Esophagus squamous epithelium (tissue), 5 donors: ENCODE data around the gene SOX6. TPM values are rescaled to one million over a fixed set of nuclear protein-coding genes. Genes with fewer than 3 reads are reported as not detected.

ENCODE experiments used
- DNase-seq: peaks from one replicate; lab custom pipeline; 2025; lab: John Stamatoyannopoulos, UW
- H3K27ac ChIP-seq, 4 donors: fragments of 200-600 bp; sonication (generic); one replicate each; pipeline ENCODE4 v1.5.1; 2016 to 2019; ENCODE audit warnings: mild to moderate bottlenecking in 1 of 4
- H3K27me3 ChIP-seq, 4 donors: fragments of 200-600 bp; sonication (generic); 1 replicate in 3 of 4; 2 replicates in 1 of 4; pipeline versions ENCODE4 v1.5.1 to v1.6.0; 2017 to 2021; ENCODE audit warnings: antibody characterized with exemption in 1 of 4
- H3K36me3 ChIP-seq, 3 donors: fragments of 200-600 bp; sonication (generic); one replicate each; pipeline ENCODE4 v1.5.1; 2016 to 2019
- H3K4me1 ChIP-seq, 3 donors: fragments of 200-600 bp; sonication (generic); one replicate each; pipeline ENCODE4 v1.5.1; 2017 to 2019
- H3K4me3 ChIP-seq, 4 donors: fragments of 200-600 bp; sonication (generic); 1 replicate in 3 of 4; 2 replicates in 1 of 4; pipeline ENCODE4 v1.5.1; 2016 to 2019; ENCODE audit warnings: mild to moderate bottlenecking in 2 of 4, moderate library complexity in 1 of 4
- H3K9me3 ChIP-seq, 3 donors: fragments of 200-600 bp; sonication (generic); one replicate each; pipeline ENCODE4 v1.5.1; 2016 to 2019
- CTCF ChIP-seq, 6 experiments: fragments of 450-650 bp in 4 of 6; fragments of 200-600 bp in 2 of 6; sonication (generic) in 2 of 6; IDR thresholded peaks; one replicate each; pipeline ENCODE4 v1.5.1; 2016 to 2019; ENCODE audit warnings: antibody characterized with exemption in 6 of 6, mild to moderate bottlenecking in 4 of 6, moderate library complexity in 4 of 6
- POLR2A ChIP-seq, 4 donors: fragments of 450-650 bp; IDR thresholded peaks; one replicate each; pipeline ENCODE4 v1.6.1; 2017; ENCODE audit warnings: antibody characterized with exemption in 4 of 4, mild to moderate bottlenecking in 4 of 4, moderate library complexity in 3 of 4
- WGBS, 2 donors: methylation state at CpG; one replicate each; pipeline ENCODE4 v1.1.5; 2018; 5-methylcytosine and 5-hydroxymethylcytosine counted together
- intact Hi-C: fragments of 100-400 bp; cut with DNase I; formaldehyde crosslinking; loops from one replicate; pipeline ENCODE4 v1.15.0; 2022
- total RNA-seq, 4 donors: library from RNA; depleted of rRNA; stranded (reverse); fragments of >200 nt; gene quantifications; one replicate each; pipeline ENCODE4 v1.1.0, GENCODE V29; 2016
- donor health status: DM: yes; HTN: yes; CAD: no.

The SOX6 gene
- total RNA-seq, 4 donors from 2014 or later: 7.8 to 16.0 (median 10.6) TPM

- Histone ChIP-seq H3K4me3 (no peak overlapping the region), H3K27ac (no peak overlapping the region), H3K9me3 (no peaks in the 10 kb centered on the region), H3K36me3 (no peaks in the 10 kb centered on the region), H3K4me1 (peaks cover 0 to 28% (median 0%) of the 10 kb centered on the region in 3 donors), H3K27me3 (no peaks in the 10 kb centered on the region)
- no peak for TF ChIP-seq CTCF (IDR thresholded peaks at IDR 0.05)
- no peak for TF ChIP-seq POLR2A (IDR thresholded peaks at IDR 0.05)
- intact Hi-C loops: no loop called here
- WGBS, 2 donors: 49 to 58% methylated on average over 2 of the region's 2 CpGs
- no peak for DNase-seq
Observed at GRCh38 chr11:16357775-16358174, 1.4 kb upstream of the SOX6 start.

DNA sequence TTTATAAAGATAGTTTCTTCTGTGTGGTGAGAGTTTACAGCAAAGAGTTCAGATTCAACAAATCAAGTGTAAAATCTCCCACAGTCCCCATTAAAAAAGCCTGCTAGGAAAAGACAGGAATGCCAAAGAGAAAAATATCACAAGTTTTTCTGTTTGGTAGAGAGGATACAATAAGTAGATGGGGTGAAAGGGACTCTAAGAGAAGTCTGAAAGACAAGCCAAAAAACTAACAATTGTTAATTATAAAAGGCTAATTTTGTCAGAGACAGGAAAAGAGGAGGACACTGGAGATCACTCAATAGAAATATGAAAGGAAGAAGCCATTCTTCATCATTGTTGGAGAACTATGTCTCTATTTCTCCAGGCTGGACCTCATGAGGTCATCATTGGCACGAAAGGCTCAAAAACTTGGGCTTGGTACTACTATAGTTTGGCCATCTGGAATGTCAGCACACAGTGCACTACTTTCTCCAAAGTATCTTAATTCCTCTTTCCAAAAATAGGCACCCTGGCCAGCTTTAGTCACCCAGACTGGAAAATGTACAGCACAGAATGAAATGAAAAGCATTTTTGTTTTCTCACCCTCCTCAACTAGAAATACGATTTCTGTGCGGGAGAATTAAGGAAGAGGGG lies 531 bp upstream of the SOX6 start:
- intact Hi-C loops: no loop called here
- H3K9me3 ChIP-seq: no peaks in the 10 kb centered on the region
- no peak overlapping the region for H3K4me3 ChIP-seq
- H3K36me3 ChIP-seq: no peaks in the 10 kb centered on the region
- TF ChIP-seq CTCF (IDR thresholded peaks at IDR 0.05): no peak
- no peak for TF ChIP-seq POLR2A (IDR thresholded peaks at IDR 0.05)
- peaks cover 0 to 28% (median 0%) of the 10 kb centered on the region in 3 donors for H3K4me1 ChIP-seq
- no peak overlapping the region for H3K27ac ChIP-seq
- WGBS, 2 donors: 55 to 73% methylated on average over 3 of the region's 3 CpGs
- no peak for DNase-seq
- H3K27me3 ChIP-seq: no peaks in the 10 kb centered on the region

DNA sequence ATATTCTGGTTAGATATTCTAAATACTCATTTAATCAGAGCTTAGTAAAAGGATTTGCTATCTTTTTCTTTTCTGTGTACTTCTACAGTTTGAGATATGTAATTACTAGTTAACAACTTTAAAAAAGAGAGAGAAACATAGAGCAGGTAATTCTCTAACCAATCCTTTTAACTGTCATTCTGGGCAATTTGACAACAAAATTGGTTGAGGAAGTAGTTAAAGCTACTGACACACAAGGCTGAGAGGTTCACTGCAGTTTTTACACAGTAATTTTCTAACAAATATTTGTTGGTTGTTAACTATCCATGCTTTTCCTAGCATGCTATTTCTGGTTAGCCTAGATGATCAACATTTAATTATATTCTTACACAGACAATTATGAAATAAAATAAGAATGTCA lies 3.6 kb downstream of the SOX6 start:
- intact Hi-C loops: no loop called here
- Histone ChIP-seq H3K36me3 (no peaks in the 10 kb centered on the region), H3K27ac (no peak overlapping the region), H3K4me1 (peaks cover 0 to 32% (median 0%) of the 10 kb centered on the region in 3 donors), H3K27me3 (no peaks in the 10 kb centered on the region), H3K9me3 (no peaks in the 10 kb centered on the region), H3K4me3 (no peak overlapping the region)
- TF ChIP-seq CTCF (IDR thresholded peaks at IDR 0.05) (no peak), POLR2A (IDR thresholded peaks at IDR 0.05) (no peak)
- no peak for DNase-seq

- TF ChIP-seq POLR2A (IDR thresholded peaks at IDR 0.05): no peak
- TF ChIP-seq CTCF (IDR thresholded peaks at IDR 0.05): no peak
- intact Hi-C loops: no loop called here
Observed at GRCh38 chr11:16350125-16350524, 6.2 kb downstream of the SOX6 start.

DNA sequence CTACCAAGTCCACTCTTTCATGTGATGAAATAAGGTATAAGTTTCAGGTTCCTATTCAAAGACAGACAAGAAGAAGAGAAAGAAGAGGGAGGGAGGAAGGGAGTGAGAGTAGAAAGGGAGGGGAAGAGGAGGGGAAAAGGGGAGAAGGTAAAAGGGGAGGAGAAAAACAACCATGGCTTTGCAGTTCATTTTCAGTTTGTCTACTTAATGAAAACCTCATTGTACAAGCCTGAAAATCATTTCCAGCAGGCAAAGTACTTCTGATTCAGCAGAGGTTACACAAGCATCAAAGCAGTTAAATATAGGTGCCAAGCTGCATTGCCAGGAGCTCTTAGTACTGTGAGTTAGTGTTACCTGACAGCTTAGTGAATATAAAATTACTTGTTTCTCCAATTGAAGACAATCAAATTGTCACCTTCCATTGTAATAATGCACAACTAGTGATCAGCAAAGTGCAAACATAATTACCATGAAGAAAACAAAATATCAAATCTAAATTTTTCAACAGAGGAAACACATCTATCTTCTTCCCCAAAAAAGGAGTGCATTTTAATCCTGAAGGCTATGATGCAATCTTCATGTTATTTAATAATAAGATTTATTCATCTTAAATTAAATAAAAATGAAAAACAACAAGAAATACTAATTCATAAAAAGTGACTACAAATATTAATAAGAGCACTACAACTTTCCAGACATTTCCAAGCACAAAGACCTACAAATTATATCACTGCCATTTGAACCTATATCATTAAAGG lies 8.2 kb downstream of the SOX6 start:
- no peaks in the 10 kb centered on the region for H3K27me3 ChIP-seq
- intact Hi-C loops: no loop called here
- no peaks in the 10 kb centered on the region for H3K9me3 ChIP-seq
- H3K27ac ChIP-seq: no peak overlapping the region
- H3K4me3 ChIP-seq: no peak overlapping the region
- no peak for TF ChIP-seq POLR2A (IDR thresholded peaks at IDR 0.05)
- no peak for TF ChIP-seq CTCF (IDR thresholded peaks at IDR 0.05)
- peaks cover 0 to 7% (median 0%) of the 10 kb centered on the region in 3 donors for H3K4me1 ChIP-seq
- no peaks in the 10 kb centered on the region for H3K36me3 ChIP-seq
- no peak for DNase-seq

More at GRCh38 chr11:16350125-16350524, 6.2 kb downstream of the SOX6 start:
- DNase-seq: no peak
- Histone ChIP-seq H3K27ac (no peak overlapping the region), H3K36me3 (no peaks in the 10 kb centered on the region), H3K4me1 (peaks cover 0 to 7% (median 0%) of the 10 kb centered on the region in 3 donors), H3K27me3 (no peaks in the 10 kb centered on the region), H3K4me3 (no peak overlapping the region), H3K9me3 (no peaks in the 10 kb centered on the region)
- WGBS, 2 donors: 54 to 69% methylated on average over 5 of the region's 5 CpGs
